ENCODE results near the gene TIMM8A. TPM values are rescaled to one million over a fixed set of nuclear protein-coding genes. Genes with fewer than 3 reads are reported as not detected.

Gene TIMM8A
- total RNA-seq, 1 experiment from 2014 or later = 24.9 TPM

DNA sequence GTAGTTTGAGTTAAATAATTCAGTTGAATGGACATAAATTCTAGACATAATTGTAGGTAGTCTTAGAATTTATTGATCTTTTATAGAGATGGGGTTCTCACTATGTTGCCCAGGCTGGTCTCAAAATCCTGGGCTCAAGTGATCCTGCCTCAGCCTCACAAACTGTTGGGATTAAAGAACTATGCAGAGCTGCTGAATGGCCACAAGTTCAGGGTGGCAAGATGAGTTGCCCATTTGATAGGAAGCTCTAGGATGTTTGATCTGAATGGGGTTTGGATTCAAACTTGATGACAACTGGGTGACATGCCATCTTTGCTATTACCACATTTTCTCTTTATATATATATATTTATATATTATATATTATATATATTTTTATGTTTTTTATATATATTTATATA lies 45.8 kb upstream of the TIMM8A start:
- Histone ChIP-seq H2AFZ (ENCODE audit: low read depth, low read length, poor library complexity, severe bottlenecking) (no peak overlapping the region), H3K27me3 (ENCODE audit: insufficient read depth, low read length) (no peaks in the 10 kb centered on the region), H3K36me3 (ENCODE audit: control insufficient read depth in 1 of 2, insufficient read depth in 2 of 2, low read length in 2 of 2) (peaks cover 8 to 22% of the 10 kb centered on the region in 2 experiments; a peak in 3 of 4 replicates), H3K4me1 (ENCODE audit: control insufficient read depth in 1 of 2, insufficient read depth in 2 of 2, low read length in 2 of 2) (peaks cover 0 to 15% of the 10 kb centered on the region in 2 experiments; a peak in 2 of 4 replicates), H3K4me3 (replicated peaks in 1 of 2; ENCODE audit: low read depth in 1 of 2, low read length in 2 of 2) (no peak overlapping the region), H3K79me2 (ENCODE audit: insufficient read depth, low read length) (peaks cover 35% of the 10 kb centered on the region), H3K4me2 (ENCODE audit: low read length) (no peak overlapping the region), H4K20me1 (ENCODE audit: insufficient read depth) (no peaks in the 10 kb centered on the region), H3K9me2 (ENCODE audit: insufficient read depth) (no peaks in the 10 kb centered on the region), H3K9ac (ENCODE audit: low read length) (no peak overlapping the region), H3K27ac (ENCODE audit: low read depth, low read length) (no peak overlapping the region), H3K9me3 (ENCODE audit: control insufficient read depth in 1 of 2, insufficient read depth in 1 of 2, low read depth in 1 of 2, low read length in 2 of 2) (no peaks in the 10 kb centered on the region)
- BruUV-seq (replicated peaks) = no TSS peak
- CTCF ChIA-PET = no interaction called here
- TF ChIP-seq CEBPB (IDR thresholded peaks at IDR 0.05; ENCODE audit: low read depth) (no peak), FOSL1 (IDR thresholded peaks at IDR 0.05; ENCODE audit: low read depth) (no peak), JUND (IDR thresholded peaks at IDR 0.05) (no peak)
- RAD21 ChIA-PET (ENCODE audit: low non-redundant PET in 1 of 2, low total read pairs in 2 of 2, uncharacterized antibody in 2 of 2, unreplicated experiment in 2 of 2) = no interaction called here
- POLR2A ChIA-PET = no interaction called here
- ATAC-seq = no peak
- DNase-seq (ENCODE audit: low read depth, low spot score) = no peak
- intact Hi-C loops (cut with micrococcal nuclease) = no loop called here

- Histone ChIP-seq H3K4me3 (replicated peaks in 1 of 2; ENCODE audit: low read depth in 1 of 2, low read length in 2 of 2) (no peak overlapping the region), H3K9me3 (ENCODE audit: control insufficient read depth in 1 of 2, insufficient read depth in 1 of 2, low read depth in 1 of 2, low read length in 2 of 2) (no peaks in the 10 kb centered on the region), H4K20me1 (ENCODE audit: insufficient read depth) (no peaks in the 10 kb centered on the region), H3K79me2 (ENCODE audit: insufficient read depth, low read length) (peaks cover 35% of the 10 kb centered on the region), H3K9me2 (ENCODE audit: insufficient read depth) (no peaks in the 10 kb centered on the region), H3K4me1 (ENCODE audit: control insufficient read depth in 1 of 2, insufficient read depth in 2 of 2, low read length in 2 of 2) (peaks cover 0 to 15% of the 10 kb centered on the region in 2 experiments; a peak in 2 of 4 replicates), H2AFZ (ENCODE audit: low read depth, low read length, poor library complexity, severe bottlenecking) (no peak overlapping the region), H3K27me3 (ENCODE audit: insufficient read depth, low read length) (no peaks in the 10 kb centered on the region), H3K9ac (ENCODE audit: low read length) (no peak overlapping the region), H3K4me2 (ENCODE audit: low read length) (no peak overlapping the region), H3K27ac (ENCODE audit: low read depth, low read length) (peak overlapping the region; percentile 32; the same call in 1 of the 2 replicates), H3K36me3 (ENCODE audit: control insufficient read depth in 1 of 2, insufficient read depth in 2 of 2, low read length in 2 of 2) (peaks cover 8 to 22% of the 10 kb centered on the region in 2 experiments; a peak in 3 of 4 replicates)
- no peak for TF ChIP-seq POLR2A (IDR thresholded peaks at IDR 0.05; ENCODE audit: borderline replicate concordance, extremely low read depth, insufficient read depth, insufficient read length)
- no peak for TF ChIP-seq CTCF (IDR thresholded peaks at IDR 0.05 in 2 of 3, conservative IDR thresholded peaks at IDR 0.05 in 1 of 3; ENCODE audit: borderline replicate concordance in 1 of 3, insufficient read depth in 1 of 3, low read depth in 2 of 3, low read length in 2 of 3)
- TF ChIP-seq ELF1 (IDR thresholded peaks at IDR 0.05; ENCODE audit: borderline replicate concordance, low read depth) = no peak
- no peak for TF ChIP-seq TCF7L2 (IDR thresholded peaks at IDR 0.05; ENCODE audit: borderline replicate concordance, extremely low read depth, insufficient read depth, insufficient read length)
- TF ChIP-seq, protein P1, sequence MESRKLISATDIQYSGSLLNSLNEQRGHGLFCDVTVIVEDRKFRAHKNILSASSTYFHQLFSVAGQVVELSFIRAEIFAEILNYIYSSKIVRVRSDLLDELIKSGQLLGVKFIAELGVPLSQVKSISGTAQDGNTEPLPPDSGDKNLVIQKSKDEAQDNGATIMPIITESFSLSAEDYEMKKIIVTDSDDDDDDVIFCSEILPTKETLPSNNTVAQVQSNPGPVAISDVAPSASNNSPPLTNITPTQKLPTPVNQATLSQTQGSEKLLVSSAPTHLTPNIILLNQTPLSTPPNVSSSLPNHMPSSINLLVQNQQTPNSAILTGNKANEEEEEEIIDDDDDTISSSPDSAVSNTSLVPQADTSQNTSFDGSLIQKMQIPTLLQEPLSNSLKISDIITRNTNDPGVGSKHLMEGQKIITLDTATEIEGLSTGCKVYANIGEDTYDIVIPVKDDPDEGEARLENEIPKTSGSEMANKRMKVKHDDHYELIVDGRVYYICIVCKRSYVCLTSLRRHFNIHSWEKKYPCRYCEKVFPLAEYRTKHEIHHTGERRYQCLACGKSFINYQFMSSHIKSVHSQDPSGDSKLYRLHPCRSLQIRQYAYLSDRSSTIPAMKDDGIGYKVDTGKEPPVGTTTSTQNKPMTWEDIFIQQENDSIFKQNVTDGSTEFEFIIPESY (IDR thresholded peaks at IDR 0.05; ENCODE audit: extremely low read depth, insufficient replicate concordance, low read length) = no peak
- TF ChIP-seq, protein P2, sequence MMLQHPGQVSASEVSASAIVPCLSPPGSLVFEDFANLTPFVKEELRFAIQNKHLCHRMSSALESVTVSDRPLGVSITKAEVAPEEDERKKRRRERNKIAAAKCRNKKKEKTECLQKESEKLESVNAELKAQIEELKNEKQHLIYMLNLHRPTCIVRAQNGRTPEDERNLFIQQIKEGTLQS (IDR thresholded peaks at IDR 0.05) = no peak
- no peak for TF ChIP-seq RAD21 (IDR thresholded peaks at IDR 0.05; ENCODE audit: low read depth)
- TF ChIP-seq, protein P3, sequence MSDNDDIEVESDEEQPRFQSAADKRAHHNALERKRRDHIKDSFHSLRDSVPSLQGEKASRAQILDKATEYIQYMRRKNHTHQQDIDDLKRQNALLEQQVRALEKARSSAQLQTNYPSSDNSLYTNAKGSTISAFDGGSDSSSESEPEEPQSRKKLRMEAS (IDR thresholded peaks at IDR 0.05) = no peak
- no peak for TF ChIP-seq SP1 (IDR thresholded peaks at IDR 0.05; ENCODE audit: low read depth)
- no peak for TF ChIP-seq EZH2phosphoT487 (IDR thresholded peaks at IDR 0.05; ENCODE audit: borderline replicate concordance)
- no peak for TF ChIP-seq CBX3 (IDR thresholded peaks at IDR 0.05; ENCODE audit: low read depth)
- TF ChIP-seq FOSL1 (IDR thresholded peaks at IDR 0.05; ENCODE audit: low read depth) = no peak
- intact Hi-C loops (cut with micrococcal nuclease) = no loop called here
- BruUV-seq (replicated peaks) = no TSS peak
- ChIA-PET CTCF (no interaction called here), POLR2A (no interaction called here), RAD21 (ENCODE audit: low non-redundant PET in 1 of 2, low total read pairs in 2 of 2, uncharacterized antibody in 2 of 2, unreplicated experiment in 2 of 2) (no interaction called here)
- DNase-seq (ENCODE audit: low read depth, low spot score) = no peak
- ATAC-seq = no peak
Measured at GRCh38 chrX:101393530-101394305, 45.2 kb upstream of the TIMM8A start.

Measured in HCT116 (cell line).